Prostate gland (tissue), 2 donors: Measurements from ENCODE around the gene LDB2.

Source experiments
- CTCF ChIP-seq, 4 experiments: fragments of 200-600 bp in 2 of 4; fragments of 450-650 bp in 2 of 4; sonication (generic) in 2 of 4; IDR thresholded peaks; 1 replicate in 3 of 4; 2 replicates in 1 of 4; pipeline ENCODE4 v1.5.1; 2016 to 2019; ENCODE audit warnings: antibody characterized with exemption in 4 of 4, mild to moderate bottlenecking in 2 of 4, moderate library complexity in 2 of 4
- POLR2A ChIP-seq: fragments of 450-650 bp; IDR thresholded peaks from one replicate; pipeline ENCODE4 v1.6.1; 2016; ENCODE audit warnings: antibody characterized with exemption, mild to moderate bottlenecking
- POLR2AphosphoS5 ChIP-seq: sonication (generic); formaldehyde crosslinking; IDR thresholded peaks from one replicate; pipeline ENCODE4 v1.6.1; 2017; ENCODE audit warnings: antibody characterized with exemption

GRCh38 chr4:16590797-16591196, 307.6 kb downstream of the LDB2 start:
- TF ChIP-seq CTCF (IDR thresholded peaks at IDR 0.05) (no peak), POLR2A (no peak), POLR2AphosphoS5 (no peak)
